Measurements from ENCODE around the gene FOXK2.

GRCh38 chr17:82547981-82548380 is 28.4 kb downstream of the FOXK2 start:
- TF ChIP-seq POLR2A (IDR thresholded peaks at IDR 0.05; ENCODE audit: low read length) (no peak), GATA1 (IDR thresholded peaks at IDR 0.05; ENCODE audit: low read depth, low read length) (no peak)

Data from erythroblast (primary cell).